GM12878 (cell line): ENCODE measurements around the gene GNB5. TPM values are rescaled to one million over a fixed set of nuclear protein-coding genes. Genes with fewer than 3 reads are reported as not detected.

ENCODE experiments used
- ATAC-seq: fragments of 200-7000 bp; cut with Tn5 transposase; 3 replicates; pipeline ENCODE4 v1.9.1; 2020; ENCODE audit warnings: mild to moderate bottlenecking, moderate library complexity
- BruUV-seq: library from RNA; stranded (reverse); fragments of 400-500 nt; replicated peaks from 2 replicates; lab custom pipeline; 2021; lab: Mats Ljungman, UMichigan
- CTCF ChIA-PET: fragments of 300-600 bp; sonication (Branson Sonifier 250); formaldehyde crosslinking; extraction: SDS; loops from one replicate; lab custom pipeline; 2021; ENCODE audit warnings: inconsistent platforms; lab: Yijun Ruan, JAX
- POLR2A ChIA-PET: fragments of 350-600 bp; formaldehyde crosslinking; extraction: SDS; loops from one replicate; lab custom pipeline; 2021; ENCODE audit warnings: inconsistent platforms; lab: Charles Lee
- RAD21 ChIA-PET: fragments of 300-600 bp; sonication (Branson Sonifier 250); formaldehyde crosslinking; loops from one replicate; lab custom pipeline; 2023; ENCODE audit warnings: antibody characterized with exemption; ENCODE audit not compliant: unreplicated experiment; lab: Charles Lee
- SMC1A ChIA-PET: fragments of 300-600 bp; sonication (Branson Sonifier 250); formaldehyde crosslinking; loops from one replicate; lab custom pipeline; 2023; ENCODE audit not compliant: unreplicated experiment, uncharacterized antibody; lab: Charles Lee
- DNase-seq: peaks from one replicate; pipeline ENCODE4 v3.0.0-alpha.2; 2011; ENCODE audit warnings: low read depth, low spot score
- FAIRE-seq: peaks from 3 replicates; lab custom pipeline; 2011; peaks lifted over from hg19 to GRCh38; lab: Jason Lieb, UNC
- H2AFZ ChIP-seq: 2 replicates; pipeline ENCODE4 v1.6.0; 2011; ENCODE audit warnings: low read depth, low read length, control low read depth; ENCODE audit not compliant: control insufficient read depth
- H3K27ac ChIP-seq: 2 replicates; pipeline ENCODE4 v1.5.1; 2011; ENCODE audit warnings: control low read depth; ENCODE audit not compliant: control insufficient read depth, insufficient read depth
- H3K27me3 ChIP-seq, 2 experiments: replicated peaks in 1 of 2; 2 replicates each; pipeline versions ENCODE4 v1.6.0 to v1.6.1; 2011; ENCODE audit warnings: low read length in 1 of 2; ENCODE audit not compliant: control insufficient read depth in 2 of 2, insufficient read depth in 2 of 2
- H3K36me3 ChIP-seq, 2 experiments: 2 replicates each; pipeline ENCODE4 v1.5.1; 2011; ENCODE audit warnings: low read length in 1 of 2; ENCODE audit not compliant: control insufficient read depth in 2 of 2, insufficient read depth in 2 of 2
- H3K4me1 ChIP-seq: 2 replicates; pipeline ENCODE4 v1.6.1; 2011; ENCODE audit warnings: mild to moderate bottlenecking, low read length, moderate library complexity, mixed read lengths; ENCODE audit not compliant: control insufficient read depth, insufficient read depth
- H3K4me2 ChIP-seq: 2 replicates; pipeline ENCODE4 v1.6.0; 2011; ENCODE audit warnings: control low read depth; ENCODE audit not compliant: control insufficient read depth, insufficient read depth
- H3K4me3 ChIP-seq: fragments of 200-600 bp; sonication (generic); 2 replicates; pipeline ENCODE4 v1.5.1; 2016
- H3K79me2 ChIP-seq: 2 replicates; pipeline ENCODE4 v1.6.0; 2011; ENCODE audit warnings: low read length; ENCODE audit not compliant: control insufficient read depth, insufficient read depth
- H3K9ac ChIP-seq: 2 replicates; pipeline ENCODE4 v1.8.0; 2011; ENCODE audit warnings: low read length, control low read depth, mixed read lengths; ENCODE audit not compliant: control insufficient read depth, insufficient read depth
- H3K9me3 ChIP-seq: replicated peaks from 3 replicates; pipeline ENCODE4 v1.5.1; 2011; ENCODE audit warnings: mild to moderate bottlenecking, low read length; ENCODE audit not compliant: control insufficient read depth, insufficient read depth
- H4K20me1 ChIP-seq: 2 replicates; pipeline ENCODE4 v1.6.0; 2011; ENCODE audit not compliant: control insufficient read depth, insufficient read depth
- CBX5 ChIP-seq: sonication (generic); IDR thresholded peaks from 2 replicates; pipeline ENCODE4 v1.6.1; 2016; ENCODE audit warnings: low read depth, moderate library complexity, mild to moderate bottlenecking, inconsistent platforms
- CREM ChIP-seq: IDR thresholded peaks from 2 replicates; pipeline ENCODE4 v1.6.1; 2014; ENCODE audit warnings: antibody characterized with exemption, low read depth
- IKZF1 ChIP-seq: fragments of 450-650 bp; conservative IDR thresholded peaks from 2 replicates; pipeline ENCODE4 v1.6.1; 2017; ENCODE audit warnings: antibody characterized with exemption, mild to moderate bottlenecking
- KAT2A ChIP-seq: conservative IDR thresholded peaks from 2 replicates; pipeline ENCODE4 v1.6.1; 2011; ENCODE audit warnings: low read depth, low read length; ENCODE audit not compliant: control insufficient read depth
- NBN ChIP-seq: fragments of 450-650 bp; IDR thresholded peaks from 2 replicates; pipeline ENCODE4 v1.6.1; 2016
- POLR2A ChIP-seq: IDR thresholded peaks from 2 replicates; pipeline ENCODE4 v1.6.1; 2011; ENCODE audit warnings: low read depth, mild to moderate bottlenecking, low read length
- RCOR1 ChIP-seq: conservative IDR thresholded peaks from 2 replicates; pipeline ENCODE4 v1.6.1; 2012; ENCODE audit warnings: low read depth, low read length, improper control_type of control experiment
- RELA ChIP-seq: fragments of 450-650 bp; IDR thresholded peaks from 2 replicates; pipeline ENCODE4 v1.8.0; 2014; ENCODE audit warnings: borderline replicate concordance; ENCODE audit not compliant: partially characterized antibody
- SMAD5 ChIP-seq: IDR thresholded peaks from 2 replicates; pipeline ENCODE4 v1.6.1; 2016; ENCODE audit warnings: antibody characterized with exemption, low read depth
- SUPT20H ChIP-seq: IDR thresholded peaks from 2 replicates; pipeline ENCODE4 v1.6.1; 2011; ENCODE audit warnings: low read depth, mild to moderate bottlenecking, low read length, moderate library complexity, borderline replicate concordance; ENCODE audit not compliant: control insufficient read depth
- TAF1 ChIP-seq: IDR thresholded peaks from 2 replicates; pipeline ENCODE4 v1.6.1; 2011; ENCODE audit warnings: mild to moderate bottlenecking, low read depth, low read length, borderline replicate concordance
- YBX1 ChIP-seq: fragments of 450-650 bp; IDR thresholded peaks from 2 replicates; pipeline ENCODE4 v1.6.1; 2016; ENCODE audit warnings: antibody characterized with exemption
- ZNF274 ChIP-seq: IDR thresholded peaks from one replicate; pipeline ENCODE4 v1.8.0; 2011; ENCODE audit not compliant: insufficient read length, insufficient read depth
- WGBS: methylation state at CpG from one replicate; pipeline ENCODE4 v1.1.6; 2016; ENCODE audit warnings: low lambda C conversion rate; ENCODE audit not compliant: insufficient replicate concordance, insufficient coverage; ENCODE audit errors: missing lambda C conversion rate; 5-methylcytosine and 5-hydroxymethylcytosine counted together
- in situ Hi-C: fragments of 300-500 bp; cut with MboI; formaldehyde crosslinking; loops from 9 replicates; pipeline ENCODE4 v1.14.3; 2018; ENCODE audit warnings: mixed read lengths
- intact Hi-C: fragments of 100-400 bp; cut with micrococcal nuclease; formaldehyde crosslinking; loops from one replicate; pipeline ENCODE4 v1.14.2; 2022; ENCODE audit not compliant: unreplicated experiment
- polyA plus RNA-seq, 11 experiments: library from polyadenylated mRNA; depleted of rRNA in 4 of 11; unstranded in 6 of 11; stranded (reverse) in 5 of 11; fragments of >200 nt; fragmentation: Nextera tagmentation in 4 of 11; fragmentation: Illumina TruSeq in 1 of 11; extraction: Ambion mirVana in 4 of 11; extraction: Trizol in 1 of 11; gene quantifications; 1 replicate in 1 of 11; 2 replicates in 10 of 11; pipeline versions ENCODE4 v1.2.1 to v1.2.3, GENCODE V29; 2011 to 2016; ENCODE audit warnings: inconsistent platforms in 2 of 11, missing spikeins in 2 of 11, low read depth in 1 of 11
- total RNA-seq, 4 experiments: library from RNA; depleted of rRNA in 3 of 4; stranded (reverse); fragments of >200 nt in 3 of 4; fragmentation: Illumina TruSeq in 1 of 4; extraction: Trizol in 1 of 4; gene quantifications; 2 replicates each; pipeline versions ENCODE4 v1.2.1 to v1.2.3, GENCODE V29; 2013 to 2021
- TF ChIP-seq, protein P1 (sequence below): fragments of 450-650 bp; IDR thresholded peaks from 2 replicates; pipeline ENCODE4 v1.6.1; 2017; ENCODE audit warnings: mild to moderate bottlenecking, low read depth, inconsistent platforms; ENCODE audit not compliant: poor library complexity, severe bottlenecking
- TF ChIP-seq, protein P2 (sequence below): fragments of 150-350 bp; IDR thresholded peaks from 2 replicates; pipeline ENCODE4 v1.6.1; 2014; ENCODE audit warnings: mild to moderate bottlenecking, low read depth, low read length

Gene GNB5
- total and polyA plus RNA-seq, 10 of the 15 experiments (the other 5 are each of a cell fraction or from before 2014, with no cell fraction given) = 2.4 to 25.9 (median 15.2) TPM

DNA sequence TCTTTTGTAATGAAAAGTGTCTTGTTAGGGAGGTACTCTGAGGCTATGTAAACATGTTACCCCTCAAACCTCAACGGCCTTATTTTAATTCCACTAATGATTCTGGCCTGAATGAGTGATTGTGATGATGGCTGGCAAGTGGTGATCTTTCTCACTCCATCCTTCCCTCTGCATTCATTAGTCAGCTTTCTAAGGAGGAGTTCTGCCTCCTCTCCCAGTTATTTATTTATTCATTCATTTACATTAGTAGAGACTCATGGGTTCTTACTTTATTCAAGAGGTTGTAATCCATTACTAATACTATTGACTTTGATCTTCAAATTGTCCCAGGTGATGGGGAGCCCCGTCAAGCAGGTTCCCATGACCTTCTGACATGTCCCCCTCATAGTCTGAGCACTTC, 35.3 kb downstream of the GNB5 start:
- CTCF ChIA-PET = interaction anchor here (0.9 kb wide), 1 partner anchor 16 kb away, joined by 3 read pairs; no protein-coding TSS in a partner anchor
- H3K36me3 ChIP-seq = peaks cover 0 to 5% of the 10 kb centered on the region in 2 experiments; a peak in 2 of 4 replicates

More for the DNA sequence above, 35.3 kb downstream of the GNB5 start:
- Histone ChIP-seq H3K9me3 (no peaks in the 10 kb centered on the region), H2AFZ (no peak overlapping the region), H3K4me3 (no peak overlapping the region), H3K4me2 (no peak overlapping the region), H3K27ac (no peak overlapping the region), H4K20me1 (no peaks in the 10 kb centered on the region), H3K9ac (no peak overlapping the region), H3K79me2 (no peaks in the 10 kb centered on the region), H3K27me3 (no peaks in the 10 kb centered on the region), H3K4me1 (no peaks in the 10 kb centered on the region; the same call in 1 of the 2 replicates)
- POLR2A ChIA-PET = no interaction called here
- 87% methylated on average over 2 of the region's 2 CpGs for WGBS
- BruUV-seq = no TSS peak
- in situ Hi-C loops = no loop called here
- intact Hi-C loops = no loop called here
- SMC1A ChIA-PET = interaction anchor here (1.3 kb wide), 1 partner anchor 35 kb away, joined by 3 read pairs; no protein-coding TSS in a partner anchor
- no peak for TF ChIP-seq IKZF1
- TF ChIP-seq TAF1 = no peak
- TF ChIP-seq SUPT20H = no peak
- no peak for TF ChIP-seq ZNF274
- TF ChIP-seq CREM = no peak
- TF ChIP-seq KAT2A = no peak
- TF ChIP-seq POLR2A = no peak
- TF ChIP-seq RCOR1 = no peak
- TF ChIP-seq YBX1 = no peak
- TF ChIP-seq NBN = no peak
- TF ChIP-seq, protein P1, sequence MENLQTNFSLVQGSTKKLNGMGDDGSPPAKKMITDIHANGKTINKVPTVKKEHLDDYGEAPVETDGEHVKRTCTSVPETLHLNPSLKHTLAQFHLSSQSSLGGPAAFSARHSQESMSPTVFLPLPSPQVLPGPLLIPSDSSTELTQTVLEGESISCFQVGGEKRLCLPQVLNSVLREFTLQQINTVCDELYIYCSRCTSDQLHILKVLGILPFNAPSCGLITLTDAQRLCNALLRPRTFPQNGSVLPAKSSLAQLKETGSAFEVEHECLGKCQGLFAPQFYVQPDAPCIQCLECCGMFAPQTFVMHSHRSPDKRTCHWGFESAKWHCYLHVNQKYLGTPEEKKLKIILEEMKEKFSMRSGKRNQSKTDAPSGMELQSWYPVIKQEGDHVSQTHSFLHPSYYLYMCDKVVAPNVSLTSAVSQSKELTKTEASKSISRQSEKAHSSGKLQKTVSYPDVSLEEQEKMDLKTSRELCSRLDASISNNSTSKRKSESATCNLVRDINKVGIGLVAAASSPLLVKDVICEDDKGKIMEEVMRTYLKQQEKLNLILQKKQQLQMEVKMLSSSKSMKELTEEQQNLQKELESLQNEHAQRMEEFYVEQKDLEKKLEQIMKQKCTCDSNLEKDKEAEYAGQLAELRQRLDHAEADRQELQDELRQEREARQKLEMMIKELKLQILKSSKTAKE = no peak
- no peak for TF ChIP-seq RELA
- TF ChIP-seq CBX5 = no peak
- TF ChIP-seq, protein P2, sequence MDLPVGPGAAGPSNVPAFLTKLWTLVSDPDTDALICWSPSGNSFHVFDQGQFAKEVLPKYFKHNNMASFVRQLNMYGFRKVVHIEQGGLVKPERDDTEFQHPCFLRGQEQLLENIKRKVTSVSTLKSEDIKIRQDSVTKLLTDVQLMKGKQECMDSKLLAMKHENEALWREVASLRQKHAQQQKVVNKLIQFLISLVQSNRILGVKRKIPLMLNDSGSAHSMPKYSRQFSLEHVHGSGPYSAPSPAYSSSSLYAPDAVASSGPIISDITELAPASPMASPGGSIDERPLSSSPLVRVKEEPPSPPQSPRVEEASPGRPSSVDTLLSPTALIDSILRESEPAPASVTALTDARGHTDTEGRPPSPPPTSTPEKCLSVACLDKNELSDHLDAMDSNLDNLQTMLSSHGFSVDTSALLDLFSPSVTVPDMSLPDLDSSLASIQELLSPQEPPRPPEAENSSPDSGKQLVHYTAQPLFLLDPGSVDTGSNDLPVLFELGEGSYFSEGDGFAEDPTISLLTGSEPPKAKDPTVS = no peak
- TF ChIP-seq SMAD5 = no peak
- FAIRE-seq = no peak
- RAD21 ChIA-PET = no interaction called here
- no peak for ATAC-seq
- DNase-seq = no peak
